Measurements from ENCODE around the gene IFT172.
A peak's percentile ranks its signal among the peaks of the same experiment; 100 is the strongest.
"Not testable (repeated sequence)": the region's sequence is repeated elsewhere in the genome, so short reads cannot be mapped to it uniquely, and the experiment has no call there.

IFT172 gene, protein sequence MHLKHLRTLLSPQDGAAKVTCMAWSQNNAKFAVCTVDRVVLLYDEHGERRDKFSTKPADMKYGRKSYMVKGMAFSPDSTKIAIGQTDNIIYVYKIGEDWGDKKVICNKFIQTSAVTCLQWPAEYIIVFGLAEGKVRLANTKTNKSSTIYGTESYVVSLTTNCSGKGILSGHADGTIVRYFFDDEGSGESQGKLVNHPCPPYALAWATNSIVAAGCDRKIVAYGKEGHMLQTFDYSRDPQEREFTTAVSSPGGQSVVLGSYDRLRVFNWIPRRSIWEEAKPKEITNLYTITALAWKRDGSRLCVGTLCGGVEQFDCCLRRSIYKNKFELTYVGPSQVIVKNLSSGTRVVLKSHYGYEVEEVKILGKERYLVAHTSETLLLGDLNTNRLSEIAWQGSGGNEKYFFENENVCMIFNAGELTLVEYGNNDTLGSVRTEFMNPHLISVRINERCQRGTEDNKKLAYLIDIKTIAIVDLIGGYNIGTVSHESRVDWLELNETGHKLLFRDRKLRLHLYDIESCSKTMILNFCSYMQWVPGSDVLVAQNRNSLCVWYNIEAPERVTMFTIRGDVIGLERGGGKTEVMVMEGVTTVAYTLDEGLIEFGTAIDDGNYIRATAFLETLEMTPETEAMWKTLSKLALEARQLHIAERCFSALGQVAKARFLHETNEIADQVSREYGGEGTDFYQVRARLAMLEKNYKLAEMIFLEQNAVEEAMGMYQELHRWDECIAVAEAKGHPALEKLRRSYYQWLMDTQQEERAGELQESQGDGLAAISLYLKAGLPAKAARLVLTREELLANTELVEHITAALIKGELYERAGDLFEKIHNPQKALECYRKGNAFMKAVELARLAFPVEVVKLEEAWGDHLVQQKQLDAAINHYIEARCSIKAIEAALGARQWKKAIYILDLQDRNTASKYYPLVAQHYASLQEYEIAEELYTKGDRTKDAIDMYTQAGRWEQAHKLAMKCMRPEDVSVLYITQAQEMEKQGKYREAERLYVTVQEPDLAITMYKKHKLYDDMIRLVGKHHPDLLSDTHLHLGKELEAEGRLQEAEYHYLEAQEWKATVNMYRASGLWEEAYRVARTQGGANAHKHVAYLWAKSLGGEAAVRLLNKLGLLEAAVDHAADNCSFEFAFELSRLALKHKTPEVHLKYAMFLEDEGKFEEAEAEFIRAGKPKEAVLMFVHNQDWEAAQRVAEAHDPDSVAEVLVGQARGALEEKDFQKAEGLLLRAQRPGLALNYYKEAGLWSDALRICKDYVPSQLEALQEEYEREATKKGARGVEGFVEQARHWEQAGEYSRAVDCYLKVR (N-terminal part only)

DNA sequence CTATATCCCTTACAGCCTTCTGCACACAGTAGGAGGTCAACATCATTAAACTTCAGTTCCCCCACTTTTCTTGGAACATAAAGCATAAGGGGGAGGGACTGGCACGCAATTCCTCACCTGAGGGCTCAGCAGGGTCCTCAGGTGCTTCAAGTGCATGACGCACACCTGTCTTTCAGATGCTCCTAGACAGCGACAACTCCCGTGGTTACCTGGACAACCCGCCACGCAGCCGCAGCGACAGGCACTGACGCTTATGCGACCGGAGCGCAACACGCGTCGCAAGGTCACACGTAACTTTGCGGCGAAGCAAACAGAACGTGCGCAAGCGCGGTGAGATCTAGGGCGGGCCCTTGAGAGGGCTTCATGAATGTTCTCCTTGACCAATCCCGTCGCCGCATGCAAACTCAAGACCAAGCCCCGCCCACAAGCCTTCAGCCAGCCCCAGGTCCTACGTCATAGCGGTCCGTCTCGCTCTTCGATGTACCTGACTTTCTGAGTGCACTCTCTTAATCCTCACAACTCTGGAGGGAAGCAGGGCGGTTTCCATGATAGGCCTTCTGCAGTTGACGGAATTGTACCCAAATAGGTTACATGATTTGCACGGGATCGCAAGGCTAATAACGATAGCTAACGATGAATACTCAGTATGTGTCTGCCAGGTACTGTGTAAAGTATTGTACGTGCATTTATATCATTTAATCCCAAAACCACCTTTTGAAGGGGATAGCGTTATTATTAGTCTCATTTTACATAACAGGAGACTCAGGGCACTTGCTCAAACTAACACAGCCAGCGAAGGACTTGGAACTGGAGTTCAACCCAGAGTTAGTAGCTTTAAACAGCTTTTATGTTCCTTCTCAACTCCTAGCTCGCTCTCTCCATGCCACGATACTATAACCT is at the start of gene IFT172:
TSS of gene IFT172 (minus strand) at position 246 of the 900 bp plus-strand sequence. CDS start at position 156, 90 bp downstream.
- peak; percentile 99 for DNase-seq

DNA sequence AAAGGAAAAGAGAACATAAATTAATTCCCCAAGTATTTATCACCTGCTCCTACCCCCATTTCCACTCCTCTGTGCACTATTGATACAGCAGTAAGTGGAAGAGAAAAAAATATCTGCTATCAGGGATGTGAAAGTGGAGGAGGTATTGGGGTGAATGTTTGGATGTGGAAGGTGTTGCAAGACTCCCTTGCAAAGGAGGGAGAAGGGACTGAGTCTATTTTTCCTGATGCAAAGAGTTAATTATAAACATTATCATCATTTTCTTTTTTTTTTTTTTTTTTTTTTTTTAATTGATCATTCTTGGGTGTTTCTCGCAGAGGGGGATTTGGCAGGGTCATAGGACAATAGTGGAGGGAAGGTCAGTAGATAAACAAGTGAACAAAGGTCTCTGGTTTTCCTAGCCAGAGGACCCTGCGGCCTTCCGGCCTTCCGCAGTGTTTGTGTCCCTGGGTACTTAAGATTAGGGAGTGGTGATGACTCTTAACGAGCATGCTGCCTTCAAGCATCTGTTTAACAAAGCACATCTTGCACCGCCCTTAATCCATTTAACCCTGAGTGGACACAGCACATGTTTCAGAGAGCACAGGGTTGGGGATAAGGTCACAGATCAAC is 49.4 kb upstream of the IFT172 start:
- DNase-seq: not testable (repeated sequence)

DNA sequence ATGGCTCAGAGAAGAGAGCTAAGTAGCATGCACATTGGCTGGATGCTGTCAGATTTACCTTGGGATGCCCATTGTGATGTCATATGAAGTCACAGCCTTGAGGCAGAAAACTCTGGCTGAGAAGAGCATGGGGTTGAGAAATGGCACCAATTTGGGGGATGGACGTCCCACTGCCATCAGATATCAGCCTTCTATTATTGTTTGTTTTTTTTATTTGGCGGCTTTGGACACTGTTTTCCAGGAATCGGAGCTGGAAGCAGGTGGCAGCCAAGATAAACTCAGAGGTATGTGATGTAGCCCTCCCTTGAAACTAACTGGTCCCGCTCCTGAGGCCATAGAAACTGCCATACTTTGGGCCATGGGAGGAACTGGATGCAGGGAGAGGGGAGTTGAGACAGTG is 47.7 kb upstream of the IFT172 start:
- DNase-seq: no peak

DNA sequence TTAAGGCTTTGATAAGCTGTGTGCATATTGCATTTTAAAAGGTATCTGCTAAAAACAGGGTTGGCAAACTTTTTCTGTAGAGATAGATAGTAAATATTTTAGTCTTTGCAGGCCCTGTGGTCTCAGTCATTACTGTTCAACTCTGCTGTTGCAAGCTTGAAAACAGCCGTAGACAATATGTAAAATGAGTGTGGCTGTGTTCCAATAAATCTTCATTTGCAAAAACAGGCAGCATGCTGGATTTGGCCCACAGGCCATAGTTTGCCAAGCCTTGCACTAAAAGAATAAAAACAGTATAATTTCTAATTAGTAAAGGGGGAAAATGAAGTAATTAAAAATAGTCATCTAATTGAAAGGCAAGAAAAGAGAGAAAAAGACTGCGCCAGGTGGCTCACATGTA is 42.4 kb upstream of the IFT172 start:
- no peak for DNase-seq

DNA sequence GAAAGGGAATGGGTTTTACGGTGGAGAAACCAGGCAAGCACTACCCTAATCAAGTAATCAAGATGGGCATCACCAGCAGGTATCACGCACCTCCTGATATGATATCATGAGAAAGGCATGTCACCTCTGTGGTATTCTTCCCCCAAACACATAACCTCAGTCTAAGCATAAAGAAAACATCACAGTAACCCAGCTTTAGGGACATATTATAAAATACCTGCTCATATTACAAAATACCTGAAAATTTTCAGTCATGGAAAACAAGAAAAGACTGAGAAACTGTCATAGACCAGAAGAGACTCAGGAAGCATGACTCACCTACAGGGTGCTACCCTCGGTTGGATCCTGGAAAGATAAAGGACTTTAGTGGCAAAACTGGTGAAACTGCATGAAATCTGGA is 37.6 kb upstream of the IFT172 start:
- DNase-seq: no peak

DNA sequence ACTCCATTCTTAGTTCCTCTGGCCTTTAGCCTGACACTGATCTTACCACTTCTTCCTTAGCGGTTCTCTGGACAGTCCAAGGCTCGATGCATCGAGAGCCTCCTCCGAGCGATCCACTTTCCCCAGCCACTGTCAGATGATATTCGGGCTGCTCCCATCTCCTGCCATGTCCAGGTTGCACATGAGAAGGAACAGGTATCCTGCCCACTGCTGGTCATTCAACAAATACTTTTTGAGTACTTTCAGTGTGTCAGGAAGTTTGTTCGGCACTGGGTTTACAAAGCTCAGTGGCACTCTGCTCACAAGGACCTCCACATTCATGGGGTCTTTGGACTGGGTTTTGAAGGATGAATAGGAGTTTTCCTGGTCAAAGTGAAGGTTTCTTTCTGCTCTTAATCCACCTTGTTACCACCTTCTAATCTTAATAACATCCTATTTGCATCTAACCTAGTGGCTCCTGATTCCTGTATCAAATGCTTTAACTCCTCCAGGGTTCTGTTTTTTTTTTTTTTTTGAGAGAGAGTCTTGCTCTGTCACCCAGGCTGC is 32.9 kb upstream of the IFT172 start:
- no peak for DNase-seq

DNA sequence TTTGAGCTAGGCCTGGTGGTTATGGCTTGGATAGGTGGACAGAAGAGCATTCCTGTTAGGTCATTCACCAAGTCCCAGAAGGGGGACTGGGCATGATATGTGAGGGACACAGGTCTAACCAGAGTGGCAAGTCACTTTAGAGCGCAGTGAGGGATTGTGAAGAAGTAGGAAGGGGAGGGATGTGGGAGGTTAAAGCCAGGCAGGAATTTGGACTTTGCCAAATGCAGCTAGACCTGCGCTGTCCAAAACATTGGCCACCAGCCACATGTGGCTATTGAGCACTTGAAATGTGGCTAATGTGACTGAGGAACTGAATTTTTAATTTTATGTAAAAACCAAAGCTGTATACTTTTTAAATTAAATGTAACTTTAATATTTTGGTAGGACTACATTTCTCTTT is 30.8 kb upstream of the IFT172 start:
- no peak for DNase-seq

DNA sequence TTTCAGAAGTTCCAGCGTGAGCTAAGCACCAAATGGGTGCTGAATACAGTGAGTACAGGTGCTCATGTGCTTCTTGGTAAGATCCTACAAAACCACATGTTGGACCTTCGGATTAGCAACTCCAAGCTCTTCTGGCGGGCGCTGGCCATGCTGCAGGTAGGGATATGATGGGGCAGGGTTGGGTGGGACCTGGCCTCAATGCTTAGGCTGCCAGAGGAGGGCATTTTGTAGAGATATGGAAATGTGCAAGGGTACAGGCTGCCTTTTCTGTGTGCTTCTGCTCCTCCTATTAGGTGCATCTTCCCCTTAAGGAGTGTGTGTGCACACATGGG is 29.2 kb upstream of the IFT172 start:
- no peak for DNase-seq

GRCh38 chr2:27518113-27518781 is 28.7 kb upstream of the IFT172 start:
- DNase-seq: no peak

DNA sequence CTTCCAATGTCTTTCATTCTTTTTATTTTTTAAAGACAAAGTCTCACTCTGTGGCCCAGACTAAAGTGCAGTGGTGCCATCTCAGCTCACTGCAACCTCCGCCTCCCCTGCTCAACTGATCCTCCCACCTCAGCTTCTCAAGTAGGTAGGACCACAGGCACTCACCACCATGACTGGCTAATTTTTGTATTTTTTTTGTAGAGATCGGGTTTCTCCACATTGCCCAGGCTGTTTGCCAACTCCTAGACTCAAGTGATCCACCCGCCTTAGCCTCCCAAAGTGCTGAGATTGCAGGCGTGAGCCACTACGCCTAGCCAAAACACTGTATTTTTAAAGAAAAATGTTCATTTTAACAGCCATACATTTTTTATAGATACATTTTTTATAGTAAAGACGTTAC is 19.8 kb upstream of the IFT172 start:
- DNase-seq: no peak

DNA sequence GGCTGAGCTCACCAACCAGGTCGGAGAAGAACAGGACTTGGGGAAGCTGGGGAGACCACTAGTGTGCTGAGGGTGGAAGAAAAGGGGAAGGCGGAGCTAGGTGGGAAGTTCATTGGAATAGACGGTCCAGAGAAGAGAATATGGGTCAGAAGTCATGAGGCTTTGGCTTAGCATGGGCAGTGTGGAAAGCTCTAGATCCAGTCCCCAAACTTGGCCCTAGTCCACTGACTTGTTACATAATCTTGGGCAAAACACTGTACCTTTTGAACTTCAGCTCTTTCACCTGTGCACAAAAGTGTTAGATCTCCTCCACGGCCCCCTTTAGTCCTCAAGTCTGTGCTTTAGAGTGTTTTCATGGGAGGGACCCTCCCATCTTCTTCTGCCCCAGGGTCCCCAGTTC is 17.8 kb upstream of the IFT172 start:
- no peak for DNase-seq

DNA sequence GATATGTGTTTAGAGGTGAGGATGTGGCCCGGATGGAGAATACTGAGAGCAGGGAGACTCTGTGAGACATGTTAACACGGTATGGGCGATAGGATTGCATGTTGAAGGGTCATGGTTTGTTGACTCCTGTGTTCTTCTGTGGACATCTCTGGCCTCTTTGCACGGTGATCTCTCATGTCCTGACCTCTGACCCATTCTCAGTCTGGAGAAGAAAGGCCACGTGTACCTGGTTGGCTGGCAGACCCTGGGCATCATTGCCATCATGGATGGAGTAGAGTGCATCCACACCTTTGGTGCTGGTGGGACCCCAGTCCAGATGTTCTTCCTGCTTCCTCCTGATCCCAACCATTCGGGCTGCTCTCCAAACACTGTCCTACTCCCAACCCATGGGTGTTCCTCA is 17.0 kb upstream of the IFT172 start:
- DNase-seq: no peak

DNA sequence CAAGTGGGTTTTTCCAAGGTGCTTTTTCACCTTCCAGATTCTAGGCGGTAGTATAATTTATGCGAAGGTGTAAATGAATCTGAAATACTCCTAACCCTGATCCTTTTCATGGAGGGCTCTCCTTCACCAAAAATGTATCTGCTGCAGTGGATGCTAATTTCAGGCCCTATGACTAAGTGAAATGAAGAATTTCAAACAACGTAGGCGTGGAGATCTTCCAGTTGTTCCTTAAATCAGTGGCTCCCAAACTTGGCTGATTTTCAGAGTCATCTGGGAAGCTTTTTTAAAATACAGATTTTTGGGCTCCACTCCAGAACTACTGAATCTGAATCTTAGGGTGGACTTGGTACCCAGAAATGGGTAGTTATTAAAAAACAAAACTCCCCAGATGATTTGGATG is 12.6 kb upstream of the IFT172 start:
- DNase-seq: no peak

DNA sequence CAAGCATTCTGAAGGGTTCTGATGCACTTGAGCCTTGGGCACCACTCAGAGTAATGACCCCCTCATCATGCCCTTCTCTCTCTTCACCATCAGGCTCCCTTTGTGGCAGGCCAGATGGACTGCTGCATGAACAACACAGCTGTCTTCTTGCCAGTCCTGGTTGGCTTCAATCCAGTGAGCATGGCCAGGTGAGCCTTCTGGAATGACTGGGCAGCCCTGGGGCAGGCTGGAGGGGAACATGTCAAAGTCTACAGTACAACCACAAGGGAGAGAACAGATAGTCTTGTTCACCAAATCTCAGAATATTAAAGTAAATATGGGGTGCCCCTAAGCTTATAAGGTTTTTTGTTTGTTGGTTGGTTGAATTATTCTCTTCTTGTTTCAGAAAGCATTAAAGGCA is 11.5 kb upstream of the IFT172 start:
- DNase-seq: no peak

DNA sequence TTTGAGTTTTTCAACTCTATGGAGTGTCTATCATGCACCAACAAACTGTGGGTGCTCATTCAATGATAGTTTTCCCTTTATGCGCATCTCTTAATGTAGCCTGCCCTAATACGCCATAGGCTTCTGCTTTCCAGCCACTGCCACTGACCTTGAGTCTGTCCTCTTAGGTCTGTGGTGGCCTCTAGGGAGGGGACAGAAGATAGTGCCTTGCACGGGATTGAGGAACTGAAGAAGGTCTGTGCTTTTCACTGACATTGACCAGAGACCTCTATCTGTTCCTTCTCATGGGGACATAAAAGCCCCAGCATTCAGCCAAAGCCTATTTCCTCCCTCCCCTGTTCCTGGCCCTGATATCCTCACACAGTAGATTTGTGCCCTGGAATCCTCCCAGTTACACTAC is 9.4 kb upstream of the IFT172 start:
- DNase-seq: no peak

- DNase-seq: no peak
These were observed 7.7 kb upstream of the IFT172 start for GRCh38 chr2:27497288-27497627.

GRCh38 chr2:27496357-27497287 is 7.1 kb upstream of the IFT172 start, which contains the start of gene GCKR:
TSS of gene GCKR (plus strand) at chr2:27496839. CDS start at chr2:27496905, 66 bp downstream.
- no peak for DNase-seq

- no peak for DNase-seq
These were observed 6.4 kb upstream of the IFT172 start for GRCh38 chr2:27495840-27496356.

GRCh38 chr2:27494944-27495554 is 5.5 kb upstream of the IFT172 start, which contains the start of gene FNDC4:
TSS of gene FNDC4 (minus strand) at chr2:27495200. CDS start at chr2:27494679, 521 bp downstream.
- peak; percentile 17 for DNase-seq

Measured in activated naive CD4-positive, alpha-beta T cell treated with Interleukin-2 at 50 U/mL for 16 hours (primary cell).